Mesenchymal stem cell (in vitro differentiated cells and primary cell): ENCODE measurements around the gene SH2B3.

Experiments used
- DNase-seq: peaks from one replicate; pipeline ENCODE4 v3.0.0-alpha.2; 2013
- H2AFZ ChIP-seq: one replicate; pipeline ENCODE4 v1.6.1; 2013; ENCODE audit warnings: low read depth, mild to moderate bottlenecking, control low read depth, inconsistent platforms, low read length, moderate library complexity
- H2AK5ac ChIP-seq: 2 replicates; pipeline ENCODE4 v1.6.1; 2013; ENCODE audit warnings: low read length, moderate library complexity, mild to moderate bottlenecking, inconsistent platforms; ENCODE audit not compliant: severe bottlenecking
- H2BK120ac ChIP-seq: one replicate; pipeline ENCODE4 v1.6.1; 2013; ENCODE audit warnings: low read depth, mild to moderate bottlenecking, inconsistent platforms, low read length, moderate library complexity
- H2BK12ac ChIP-seq, 2 experiments: one replicate each; pipeline ENCODE4 v1.6.1; 2013; ENCODE audit warnings: inconsistent platforms in 2 of 2, low read length in 2 of 2, mild to moderate bottlenecking in 2 of 2, moderate library complexity in 2 of 2, control low read depth in 1 of 2
- H2BK15ac ChIP-seq: one replicate; pipeline ENCODE4 v1.6.1; 2013; ENCODE audit warnings: mild to moderate bottlenecking, low read depth, inconsistent platforms; ENCODE audit not compliant: poor library complexity, severe bottlenecking
- H2BK5ac ChIP-seq: 2 replicates; pipeline ENCODE4 v1.6.1; 2013; ENCODE audit warnings: low read depth, mild to moderate bottlenecking, low read length, control low read depth, inconsistent platforms; ENCODE audit not compliant: poor library complexity, severe bottlenecking
- H3K14ac ChIP-seq, 2 experiments: one replicate each; pipeline ENCODE4 v1.6.1; 2013; ENCODE audit warnings: inconsistent platforms in 2 of 2, low read length in 2 of 2, control low read depth in 1 of 2, mild to moderate bottlenecking in 1 of 2, moderate library complexity in 1 of 2
- H3K18ac ChIP-seq, 2 experiments: one replicate each; pipeline ENCODE4 v1.6.1; 2013; ENCODE audit warnings: inconsistent platforms in 2 of 2, low read length in 2 of 2, control low read depth in 1 of 2, low read depth in 1 of 2, mild to moderate bottlenecking in 1 of 2
- H3K23ac ChIP-seq, 2 experiments: one replicate each; pipeline ENCODE4 v1.6.1; 2013; ENCODE audit warnings: inconsistent platforms in 2 of 2, low read length in 2 of 2, mild to moderate bottlenecking in 2 of 2, moderate library complexity in 2 of 2, control low read depth in 1 of 2
- H3K27ac ChIP-seq: 2 replicates; pipeline ENCODE4 v1.5.1; 2013; ENCODE audit warnings: mild to moderate bottlenecking, moderate library complexity, low read length, control low read depth, inconsistent platforms; ENCODE audit not compliant: poor library complexity, severe bottlenecking
- H3K27me3 ChIP-seq, 2 experiments: 2 replicates each; pipeline versions ENCODE4 v1.6.1 to v1.7.0; 2013; ENCODE audit warnings: low read length in 2 of 2, mild to moderate bottlenecking in 2 of 2, moderate library complexity in 2 of 2, control low read depth in 1 of 2, inconsistent platforms in 1 of 2; ENCODE audit not compliant: control insufficient read depth in 1 of 2, insufficient read depth in 1 of 2
- H3K36me3 ChIP-seq, 2 experiments: 2 replicates each; pipeline versions ENCODE4 v1.6.1 to v1.7.0; 2013; ENCODE audit warnings: low read length in 2 of 2, control low read depth in 1 of 2, inconsistent platforms in 1 of 2, low read depth in 1 of 2, mild to moderate bottlenecking in 1 of 2; ENCODE audit not compliant: insufficient read depth in 2 of 2, control insufficient read depth in 1 of 2
- H3K4ac ChIP-seq, 2 experiments: one replicate each; pipeline ENCODE4 v1.6.1; 2013; ENCODE audit warnings: inconsistent platforms in 2 of 2, low read length in 2 of 2, mild to moderate bottlenecking in 2 of 2, moderate library complexity in 2 of 2, control low read depth in 1 of 2, low read depth in 1 of 2
- H3K4me1 ChIP-seq: 2 replicates; pipeline ENCODE4 v1.6.1; 2013; ENCODE audit warnings: low read depth, low read length, control low read depth; ENCODE audit not compliant: control insufficient read depth, insufficient read depth
- H3K4me2 ChIP-seq: 2 replicates; pipeline ENCODE4 v1.6.1; 2013; ENCODE audit warnings: low read length, mild to moderate bottlenecking, inconsistent platforms; ENCODE audit not compliant: poor library complexity, severe bottlenecking
- H3K4me3 ChIP-seq, 2 experiments: 2 replicates each; pipeline versions ENCODE4 v1.5.1 to v1.7.0; 2013; ENCODE audit warnings: low read length in 2 of 2, mild to moderate bottlenecking in 2 of 2, control low read depth in 1 of 2, low read depth in 1 of 2; ENCODE audit not compliant: insufficient read depth in 1 of 2
- H3K79me1 ChIP-seq: replicated peaks from 2 replicates; pipeline ENCODE4 v1.6.1; 2013; ENCODE audit warnings: mild to moderate bottlenecking, control low read depth, low read length, inconsistent platforms; ENCODE audit not compliant: poor library complexity, severe bottlenecking
- H3K9ac ChIP-seq: 2 replicates; pipeline ENCODE4 v1.7.0; 2013; ENCODE audit warnings: mild to moderate bottlenecking, low read length, moderate library complexity
- H3K9me3 ChIP-seq: 2 replicates; pipeline ENCODE4 v1.7.0; 2013; ENCODE audit warnings: mild to moderate bottlenecking, low read length; ENCODE audit not compliant: control insufficient read depth
- H4K8ac ChIP-seq: one replicate; pipeline ENCODE4 v1.6.1; 2013; ENCODE audit warnings: inconsistent platforms, mild to moderate bottlenecking, low read length, moderate library complexity
- H4K91ac ChIP-seq: one replicate; pipeline ENCODE4 v1.6.1; 2013; ENCODE audit warnings: mild to moderate bottlenecking, low read length, inconsistent platforms
- WGBS: methylation state at CpG from one replicate; pipeline ENCODE4 v1.1.7; 2013; ENCODE audit warnings: mixed read lengths; 5-methylcytosine and 5-hydroxymethylcytosine counted together

SH2B3 gene

GRCh38 chr12:111424189-111424792 lies 18.6 kb downstream of the SH2B3 start:
- Histone ChIP-seq H2BK15ac (no peak overlapping the region), H3K79me1 (no peaks in the 10 kb centered on the region), H3K27ac (peak overlapping the region; percentile 27), H2AK5ac (no peak overlapping the region), H4K8ac (no peak overlapping the region), H3K4me1 (peaks cover 38% of the 10 kb centered on the region), H2BK120ac (no peak overlapping the region), H3K27me3 (no peaks in the 10 kb centered on the region), H3K14ac (no peak overlapping the region), H2BK5ac (no peak overlapping the region), H3K9me3 (no peaks in the 10 kb centered on the region), H3K18ac (no peak overlapping the region), H4K91ac (no peak overlapping the region), H3K4me2 (no peak overlapping the region), H3K36me3 (peaks cover 32 to 63% of the 10 kb centered on the region in 2 experiments), H3K4me3 (no peak overlapping the region), H2BK12ac (no peak overlapping the region), H3K23ac (no peak overlapping the region), H2AFZ (no peak overlapping the region), H3K4ac (peak overlapping the region in 1 of 2 experiments; percentile 28), H3K9ac (no peak overlapping the region)
- no peak for DNase-seq
- WGBS: 94% methylated on average over 11 of the region's 11 CpGs

DNA sequence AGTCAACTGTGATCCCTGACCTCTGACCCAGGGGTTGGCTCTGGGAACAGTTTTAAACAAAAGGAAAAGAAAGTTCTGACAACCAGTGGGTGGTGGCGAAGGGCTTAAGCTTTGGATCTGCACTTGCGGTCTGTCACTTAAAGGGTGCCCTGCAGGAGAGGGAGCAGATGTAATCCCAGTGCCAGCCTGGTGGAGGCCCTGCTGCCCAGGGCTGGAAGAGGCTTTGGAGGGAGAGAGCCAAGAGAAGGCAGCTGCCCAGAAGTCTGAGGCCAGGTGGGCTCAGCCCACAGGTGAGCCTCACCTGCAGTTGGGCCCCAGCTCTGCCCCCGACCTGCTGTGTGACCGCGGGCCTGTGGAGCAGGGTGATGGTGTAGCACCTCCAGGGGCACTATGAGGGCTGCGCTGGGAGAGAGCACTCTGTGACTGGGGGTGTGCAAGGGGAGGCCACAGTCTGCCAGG lies 19.1 kb downstream of the SH2B3 start:
- H4K8ac ChIP-seq: no peak overlapping the region
- no peak overlapping the region for H3K4me2 ChIP-seq
- no peak overlapping the region for H2BK120ac ChIP-seq
- H2BK12ac ChIP-seq: no peak overlapping the region
- no peak overlapping the region for H3K4me3 ChIP-seq
- peak overlapping the region; percentile 16 for H3K27ac ChIP-seq
- H3K36me3 ChIP-seq: peaks cover 26 to 63% of the 10 kb centered on the region in 2 experiments
- no peaks in the 10 kb centered on the region for H3K27me3 ChIP-seq
- H2AFZ ChIP-seq: no peak overlapping the region
- no peak overlapping the region for H2BK15ac ChIP-seq
- no peak overlapping the region for H3K14ac ChIP-seq
- H3K23ac ChIP-seq: peak overlapping the region in 1 of 2 experiments; percentile 25
- H3K4ac ChIP-seq: no peak overlapping the region
- WGBS: 89% methylated on average over 6 of the region's 6 CpGs
- H3K79me1 ChIP-seq: no peaks in the 10 kb centered on the region
- no peak overlapping the region for H4K91ac ChIP-seq
- no peak overlapping the region for H3K9ac ChIP-seq
- H3K4me1 ChIP-seq: peaks cover 41% of the 10 kb centered on the region
- no peaks in the 10 kb centered on the region for H3K9me3 ChIP-seq
- no peak overlapping the region for H2BK5ac ChIP-seq
- H2AK5ac ChIP-seq: peak overlapping the region; percentile 50
- no peak for DNase-seq
- peak overlapping the region in 1 of 2 experiments; percentile 34 for H3K18ac ChIP-seq

DNA sequence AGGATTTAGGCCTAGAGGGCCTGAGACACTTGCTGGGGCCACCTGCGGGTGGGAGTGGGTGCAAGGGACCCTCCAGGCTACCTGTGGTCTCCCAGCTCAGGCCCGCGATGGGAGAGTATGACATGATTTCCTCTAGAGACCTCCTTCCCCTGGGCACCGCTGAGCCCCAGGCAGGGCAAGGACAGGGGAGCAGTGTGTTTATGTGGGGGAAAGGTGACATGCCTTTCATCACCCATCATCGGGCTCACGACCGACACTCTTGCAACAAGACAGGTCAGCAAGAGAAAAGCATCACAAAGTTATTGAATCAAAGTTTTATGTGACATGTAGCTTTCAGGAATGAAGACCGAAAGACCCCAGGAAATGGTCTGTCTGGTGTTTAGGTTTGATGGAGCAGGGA lies 19.9 kb downstream of the SH2B3 start:
- H3K23ac ChIP-seq: no peak overlapping the region
- H2BK120ac ChIP-seq: no peak overlapping the region
- peak overlapping the region; percentile 40 for H4K8ac ChIP-seq
- no peak overlapping the region for H3K9ac ChIP-seq
- no peak overlapping the region for H3K4me3 ChIP-seq
- H4K91ac ChIP-seq: peak overlapping the region; percentile 28
- H2AK5ac ChIP-seq: peak overlapping the region; percentile 63
- peak overlapping the region; percentile 22 for H3K27ac ChIP-seq
- no peaks in the 10 kb centered on the region for H3K79me1 ChIP-seq
- no peak overlapping the region for H2BK5ac ChIP-seq
- no peaks in the 10 kb centered on the region for H3K9me3 ChIP-seq
- 79% methylated on average over 8 of the region's 8 CpGs for WGBS
- no peak overlapping the region for H3K14ac ChIP-seq
- H3K4me2 ChIP-seq: no peak overlapping the region
- H2BK12ac ChIP-seq: no peak overlapping the region
- no peak overlapping the region for H2BK15ac ChIP-seq
- peaks cover 50% of the 10 kb centered on the region for H3K4me1 ChIP-seq
- H2AFZ ChIP-seq: no peak overlapping the region
- H3K4ac ChIP-seq: no peak overlapping the region
- peaks cover 18 to 58% of the 10 kb centered on the region in 2 experiments for H3K36me3 ChIP-seq
- no peak for DNase-seq
- H3K18ac ChIP-seq: peak overlapping the region in 1 of 2 experiments; percentile 55
- no peaks in the 10 kb centered on the region for H3K27me3 ChIP-seq

GRCh38 chr12:111426344-111427185 lies 20.8 kb downstream of the SH2B3 start:
- no peak overlapping the region for H2BK120ac ChIP-seq
- peak overlapping the region; percentile 3 for H3K4me2 ChIP-seq
- no peak overlapping the region for H3K18ac ChIP-seq
- no peak overlapping the region for H2BK5ac ChIP-seq
- peak overlapping the region; percentile 4 for H4K8ac ChIP-seq
- H3K14ac ChIP-seq: no peak overlapping the region
- no peak overlapping the region for H2BK12ac ChIP-seq
- peaks cover 10 to 54% of the 10 kb centered on the region in 2 experiments for H3K36me3 ChIP-seq
- peak overlapping the region; percentile 17 for H2AK5ac ChIP-seq
- peak; percentile 67 for DNase-seq
- no peaks in the 10 kb centered on the region for H3K27me3 ChIP-seq
- peak overlapping the region in 1 of 2 experiments; percentile 80 for H3K4ac ChIP-seq
- no peak overlapping the region for H3K4me3 ChIP-seq
- no peaks in the 10 kb centered on the region for H3K79me1 ChIP-seq
- 72% methylated on average over 11 of the region's 11 CpGs for WGBS
- H3K9ac ChIP-seq: no peak overlapping the region
- H3K27ac ChIP-seq: peak overlapping the region; percentile 26
- no peaks in the 10 kb centered on the region for H3K9me3 ChIP-seq
- H2BK15ac ChIP-seq: no peak overlapping the region
- peaks cover 57% of the 10 kb centered on the region for H3K4me1 ChIP-seq
- no peak overlapping the region for H3K23ac ChIP-seq
- no peak overlapping the region for H4K91ac ChIP-seq
- no peak overlapping the region for H2AFZ ChIP-seq
